Measurements from ENCODE around the gene PGM3.

The PGM3 gene

GRCh38 chr6:83138118-83138722, 54.8 kb downstream of the PGM3 start:
- DNase-seq (ENCODE audit: low read depth), result no peak
- H3K4me3 ChIP-seq (replicated peaks; ENCODE audit: low read depth, low read length), result no peak overlapping the region
- TF ChIP-seq, protein P1, sequence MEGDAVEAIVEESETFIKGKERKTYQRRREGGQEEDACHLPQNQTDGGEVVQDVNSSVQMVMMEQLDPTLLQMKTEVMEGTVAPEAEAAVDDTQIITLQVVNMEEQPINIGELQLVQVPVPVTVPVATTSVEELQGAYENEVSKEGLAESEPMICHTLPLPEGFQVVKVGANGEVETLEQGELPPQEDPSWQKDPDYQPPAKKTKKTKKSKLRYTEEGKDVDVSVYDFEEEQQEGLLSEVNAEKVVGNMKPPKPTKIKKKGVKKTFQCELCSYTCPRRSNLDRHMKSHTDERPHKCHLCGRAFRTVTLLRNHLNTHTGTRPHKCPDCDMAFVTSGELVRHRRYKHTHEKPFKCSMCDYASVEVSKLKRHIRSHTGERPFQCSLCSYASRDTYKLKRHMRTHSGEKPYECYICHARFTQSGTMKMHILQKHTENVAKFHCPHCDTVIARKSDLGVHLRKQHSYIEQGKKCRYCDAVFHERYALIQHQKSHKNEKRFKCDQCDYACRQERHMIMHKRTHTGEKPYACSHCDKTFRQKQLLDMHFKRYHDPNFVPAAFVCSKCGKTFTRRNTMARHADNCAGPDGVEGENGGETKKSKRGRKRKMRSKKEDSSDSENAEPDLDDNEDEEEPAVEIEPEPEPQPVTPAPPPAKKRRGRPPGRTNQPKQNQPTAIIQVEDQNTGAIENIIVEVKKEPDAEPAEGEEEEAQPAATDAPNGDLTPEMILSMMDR (IDR thresholded peaks at IDR 0.05; ENCODE audit: low read length, missing control alignments), result no peak

GRCh38 chr6:83132121-83132520, 60.9 kb downstream of the PGM3 start:
- no peak overlapping the region for H3K4me3 ChIP-seq (replicated peaks; ENCODE audit: low read depth, low read length)
- DNase-seq (ENCODE audit: low read depth), result no peak
- TF ChIP-seq, protein P1 (IDR thresholded peaks at IDR 0.05; ENCODE audit: low read length, missing control alignments), result no peak

DNA sequence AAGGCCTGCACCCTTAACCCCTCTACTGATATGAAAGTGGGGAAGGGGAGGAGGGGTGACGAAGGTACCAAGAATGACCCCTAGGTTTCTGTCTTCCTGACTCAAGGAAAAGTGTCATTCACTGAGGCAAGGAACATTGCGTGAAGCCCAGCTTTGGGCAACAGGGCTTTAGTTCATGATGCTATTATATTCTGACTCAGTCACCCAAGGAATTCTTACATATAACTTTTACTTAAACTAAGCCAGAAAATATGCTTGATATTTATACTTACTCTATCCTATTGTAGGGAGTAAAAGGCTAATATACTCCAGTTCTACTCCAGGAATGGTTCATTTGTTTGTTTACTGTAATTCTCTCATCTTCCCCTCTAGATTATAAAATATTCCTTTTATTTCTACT, 65.1 kb downstream of the PGM3 start:
- no peak for DNase-seq (ENCODE audit: low read depth)
- TF ChIP-seq, protein P1 (IDR thresholded peaks at IDR 0.05; ENCODE audit: low read length, missing control alignments), result no peak

DNA sequence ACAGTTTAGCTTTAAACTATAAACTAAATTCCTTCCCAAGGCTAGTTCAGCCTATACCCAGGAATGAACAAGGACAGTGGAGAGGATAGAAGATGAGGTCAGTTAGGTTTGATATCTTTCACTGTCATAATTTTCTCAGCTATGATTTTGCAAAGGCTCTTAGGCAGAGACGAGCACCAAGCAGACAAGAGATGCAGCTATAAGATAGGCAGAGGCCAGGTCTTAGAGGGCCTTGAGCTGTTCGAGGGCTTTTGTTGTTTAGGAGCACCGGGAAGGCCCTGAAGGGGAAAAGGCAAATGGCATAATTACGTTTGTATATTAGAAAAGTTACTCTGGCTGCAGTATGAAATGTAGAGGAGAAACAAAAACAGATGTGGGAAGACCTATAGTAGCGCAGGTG, 65.8 kb downstream of the PGM3 start:
- TF ChIP-seq, protein P1 (IDR thresholded peaks at IDR 0.05; ENCODE audit: low read length, missing control alignments), result no peak
- DNase-seq (ENCODE audit: low read depth), result no peak
- H3K4me3 ChIP-seq (replicated peaks; ENCODE audit: low read depth, low read length), result no peak overlapping the region

More for the DNA sequence above, 65.1 kb downstream of the PGM3 start:
- H3K4me3 ChIP-seq (replicated peaks; ENCODE audit: low read depth, low read length), result no peak overlapping the region

- TF ChIP-seq, protein P1 (IDR thresholded peaks at IDR 0.05; ENCODE audit: low read length, missing control alignments), result no peak
- no peak for DNase-seq (ENCODE audit: low read depth)
- no peak overlapping the region for H3K4me3 ChIP-seq (replicated peaks; ENCODE audit: low read depth, low read length)
These were observed 66.3 kb downstream of the PGM3 start for GRCh38 chr6:83126807-83127206.

GRCh38 chr6:83126223-83126622, 66.8 kb downstream of the PGM3 start:
- no peak overlapping the region for H3K4me3 ChIP-seq (replicated peaks; ENCODE audit: low read depth, low read length)
- DNase-seq (ENCODE audit: low read depth), result no peak
- TF ChIP-seq, protein P1 (IDR thresholded peaks at IDR 0.05; ENCODE audit: low read length, missing control alignments), result no peak

GRCh38 chr6:83125425-83125824, 67.6 kb downstream of the PGM3 start:
- no peak overlapping the region for H3K4me3 ChIP-seq (replicated peaks; ENCODE audit: low read depth, low read length)
- DNase-seq (ENCODE audit: low read depth), result no peak
- TF ChIP-seq, protein P1 (IDR thresholded peaks at IDR 0.05; ENCODE audit: low read length, missing control alignments), result no peak

Data from fibroblast of pulmonary artery (primary cell).